ENCODE measurements around the gene OGN. TPM values are rescaled to one million over a fixed set of nuclear protein-coding genes. Genes with fewer than 3 reads are reported as not detected.

OGN gene
- total and polyA plus RNA-seq, 2 donors from 2014 or later: 2.0 to 3.8 TPM

DNA sequence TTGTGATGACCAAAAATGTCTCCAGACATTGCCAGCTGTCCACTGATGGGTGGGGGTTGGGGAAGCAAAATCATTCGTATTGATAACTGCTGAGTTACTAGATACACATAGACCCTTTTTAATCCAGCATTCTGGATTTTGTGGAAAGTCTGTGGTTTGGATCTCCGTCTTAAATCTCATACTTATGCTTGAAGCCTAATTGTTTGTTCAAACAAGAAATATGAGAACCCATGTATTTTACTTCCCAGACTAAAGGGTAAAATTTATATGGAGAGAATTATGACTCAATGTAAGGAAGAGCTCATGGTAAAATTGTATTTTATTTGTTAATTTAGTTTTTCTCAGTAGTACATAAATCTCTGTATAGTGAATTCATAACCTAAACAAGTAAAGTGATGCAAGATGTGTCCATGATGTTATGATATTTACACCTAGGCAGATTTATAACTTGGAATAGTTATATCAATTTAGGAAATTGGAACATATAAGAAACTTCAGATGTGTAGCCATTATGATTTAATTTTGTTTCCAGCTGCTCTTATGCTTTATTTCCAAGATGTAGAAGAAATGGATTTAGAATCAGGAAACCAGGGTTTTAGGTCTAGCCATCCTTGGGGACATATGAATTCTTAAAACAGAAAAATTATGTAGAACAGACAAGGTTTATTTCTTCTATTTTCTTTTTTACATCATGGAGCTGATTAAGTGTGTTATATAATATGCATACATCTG is 4.5 kb upstream of the OGN start:
- TF ChIP-seq CTCF (IDR thresholded peaks at IDR 0.05; ENCODE audit: borderline replicate concordance, extremely low read depth, insufficient read depth): no peak
- FAIRE-seq (no peak), DNase-seq (no peak)
- Histone ChIP-seq H3K9ac (ENCODE audit: low read length in 3 of 3) (no peak overlapping the region), H3K9me3 (ENCODE audit: control insufficient read depth in 2 of 3, insufficient read depth in 1 of 3, low read length in 3 of 3) (no peaks in the 10 kb centered on the region), H3K27ac (ENCODE audit: low read depth in 2 of 2, low read length in 2 of 2) (no peak overlapping the region), H3K36me3 (ENCODE audit: control insufficient read depth in 2 of 3, insufficient read depth in 3 of 3, low read length in 3 of 3) (no peaks in the 10 kb centered on the region), H3K4me1 (ENCODE audit: control insufficient read depth in 2 of 3, insufficient read depth in 2 of 3, low read depth in 1 of 3, low read length in 3 of 3) (no peaks in the 10 kb centered on the region), H3K27me3 (ENCODE audit: control insufficient read depth, insufficient read depth, low read length) (no peaks in the 10 kb centered on the region), H3K4me3 (ENCODE audit: low read length in 3 of 3) (no peak overlapping the region)
- intact Hi-C loops (cut with DNase I): no loop called here

GRCh38 chr9:92407818-92408217 is 3.4 kb upstream of the OGN start:
- intact Hi-C loops (cut with DNase I): no loop called here
- no peak for DNase-seq
- H3K9me3 ChIP-seq (ENCODE audit: control insufficient read depth in 2 of 3, insufficient read depth in 1 of 3, low read length in 3 of 3): no peaks in the 10 kb centered on the region
- no peak for FAIRE-seq
- no peaks in the 10 kb centered on the region for H3K36me3 ChIP-seq (ENCODE audit: control insufficient read depth in 2 of 3, insufficient read depth in 3 of 3, low read length in 3 of 3)
- H3K4me1 ChIP-seq (ENCODE audit: control insufficient read depth in 2 of 3, insufficient read depth in 2 of 3, low read depth in 1 of 3, low read length in 3 of 3): no peaks in the 10 kb centered on the region
- no peaks in the 10 kb centered on the region for H3K27me3 ChIP-seq (ENCODE audit: control insufficient read depth, insufficient read depth, low read length)
- H3K27ac ChIP-seq (ENCODE audit: low read depth in 2 of 2, low read length in 2 of 2): no peak overlapping the region
- no peak overlapping the region for H3K4me3 ChIP-seq (ENCODE audit: low read length in 3 of 3)
- H3K9ac ChIP-seq (ENCODE audit: low read length in 3 of 3): no peak overlapping the region
- TF ChIP-seq CTCF (IDR thresholded peaks at IDR 0.05; ENCODE audit: borderline replicate concordance, extremely low read depth, insufficient read depth): no peak

DNA sequence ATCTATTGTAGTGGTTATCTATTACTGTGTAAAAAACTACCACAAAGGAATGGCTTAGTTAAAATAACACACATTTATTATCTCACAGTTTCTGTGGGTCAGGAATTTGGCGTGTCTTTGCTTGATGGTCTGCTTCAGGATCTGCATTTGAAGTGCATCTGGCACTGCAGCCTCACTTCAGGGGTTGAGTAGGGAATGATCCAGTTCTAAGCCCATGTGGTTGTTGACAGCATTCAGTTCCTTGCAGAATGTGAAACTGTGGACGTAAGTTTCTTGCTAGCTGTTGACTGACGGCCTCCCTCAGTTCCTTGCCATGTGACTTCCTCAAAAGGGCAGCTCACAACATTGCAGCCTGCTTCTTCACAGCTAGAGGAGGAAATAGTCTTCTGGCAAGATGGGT is 2.1 kb upstream of the OGN start:
- Histone ChIP-seq H3K9me3 (ENCODE audit: control insufficient read depth in 2 of 3, insufficient read depth in 1 of 3, low read length in 3 of 3) (no peaks in the 10 kb centered on the region), H3K4me3 (ENCODE audit: low read length in 3 of 3) (peak overlapping the region in 1 of 3 donors; percentile 53), H3K9ac (ENCODE audit: low read length in 3 of 3) (no peak overlapping the region), H3K27ac (ENCODE audit: low read depth in 2 of 2, low read length in 2 of 2) (no peak overlapping the region), H3K27me3 (ENCODE audit: control insufficient read depth, insufficient read depth, low read length) (no peaks in the 10 kb centered on the region), H3K36me3 (ENCODE audit: control insufficient read depth in 2 of 3, insufficient read depth in 3 of 3, low read length in 3 of 3) (no peaks in the 10 kb centered on the region), H3K4me1 (ENCODE audit: control insufficient read depth in 2 of 3, insufficient read depth in 2 of 3, low read depth in 1 of 3, low read length in 3 of 3) (no peaks in the 10 kb centered on the region)
- TF ChIP-seq CTCF (IDR thresholded peaks at IDR 0.05; ENCODE audit: borderline replicate concordance, extremely low read depth, insufficient read depth): no peak
- DNase-seq: no peak
- FAIRE-seq: no peak
- intact Hi-C loops (cut with DNase I): no loop called here

DNA sequence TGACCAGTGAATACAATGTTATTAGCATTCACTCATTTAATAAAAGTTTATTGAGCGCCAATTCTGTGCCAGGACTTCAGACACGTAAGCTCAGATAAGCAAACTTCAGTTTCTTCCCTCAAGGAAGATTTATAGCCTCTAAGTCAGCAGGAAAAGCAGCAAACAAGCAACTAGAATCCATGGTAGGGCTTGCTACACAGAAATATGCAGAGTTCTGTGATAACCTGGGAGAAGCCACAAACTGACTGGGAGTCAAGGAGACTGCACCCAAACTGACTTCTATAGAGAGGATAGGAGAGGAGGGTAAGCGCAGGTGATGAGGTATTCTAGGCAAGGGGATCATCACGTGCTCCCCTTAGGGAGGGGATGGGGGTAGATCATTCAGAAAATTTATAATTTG is 1.4 kb upstream of the OGN start:
- Histone ChIP-seq H3K4me3 (ENCODE audit: low read length in 3 of 3) (no peak overlapping the region), H3K9me3 (ENCODE audit: control insufficient read depth in 2 of 3, insufficient read depth in 1 of 3, low read length in 3 of 3) (no peaks in the 10 kb centered on the region), H3K27me3 (ENCODE audit: control insufficient read depth, insufficient read depth, low read length) (no peaks in the 10 kb centered on the region), H3K36me3 (ENCODE audit: control insufficient read depth in 2 of 3, insufficient read depth in 3 of 3, low read length in 3 of 3) (no peaks in the 10 kb centered on the region), H3K9ac (ENCODE audit: low read length in 3 of 3) (no peak overlapping the region), H3K4me1 (ENCODE audit: control insufficient read depth in 2 of 3, insufficient read depth in 2 of 3, low read depth in 1 of 3, low read length in 3 of 3) (no peaks in the 10 kb centered on the region), H3K27ac (ENCODE audit: low read depth in 2 of 2, low read length in 2 of 2) (no peak overlapping the region)
- no peak for DNase-seq
- no peak for TF ChIP-seq CTCF (IDR thresholded peaks at IDR 0.05; ENCODE audit: borderline replicate concordance, extremely low read depth, insufficient read depth)
- no peak for FAIRE-seq
- intact Hi-C loops (cut with DNase I): no loop called here

Measured in kidney (tissue), 14 donors.